PC-3 (cell line): Measurements from ENCODE around the gene MED12L. TPM values are rescaled to one million over a fixed set of nuclear protein-coding genes. Genes with fewer than 3 reads are reported as not detected.

Source experiments
- ATAC-seq: fragments of 200-7000 bp; cut with Tn5 transposase; 2 replicates; pipeline ENCODE4 v1.9.1; 2020; ENCODE audit warnings: mild to moderate bottlenecking, moderate library complexity
- BruUV-seq: library from RNA; stranded (reverse); fragments of 400-500 nt; replicated peaks from 2 replicates; lab custom pipeline; 2021; lab: Mats Ljungman, UMichigan
- CTCF ChIA-PET: fragments of 300-600 bp; sonication (Branson Sonifier 250); formaldehyde crosslinking; loops from one replicate; lab custom pipeline; 2022; ENCODE audit warnings: antibody characterized with exemption; lab: Charles Lee
- POLR2A ChIA-PET: fragments of 300-600 bp; sonication (Branson Sonifier 250); formaldehyde crosslinking; loops from one replicate; lab custom pipeline; 2022; ENCODE audit warnings: antibody characterized with exemption; ENCODE audit not compliant: unreplicated experiment; lab: Charles Lee
- DNase-seq: peaks from one replicate; pipeline ENCODE4 v3.0.0-alpha.2; 2015
- H2AFZ ChIP-seq: fragments of 300-600 bp; sonication (generic); 2 replicates; pipeline ENCODE4 v1.6.0; 2016; ENCODE audit warnings: antibody characterized with exemption, low read length
- H3F3A ChIP-seq: fragments of 300-600 bp; sonication (generic); one replicate; pipeline ENCODE4 v1.6.0; 2017; ENCODE audit warnings: antibody characterized with exemption, low read length, control low read depth, mild to moderate bottlenecking; ENCODE audit not compliant: unreplicated experiment
- H3K27ac ChIP-seq: fragments of 300-600 bp; sonication (generic); 2 replicates; pipeline ENCODE4 v1.5.1; 2016; ENCODE audit warnings: mild to moderate bottlenecking, low read length
- H3K27me3 ChIP-seq: fragments of 300-600 bp; sonication (generic); 2 replicates; pipeline ENCODE4 v1.6.1; 2016; ENCODE audit warnings: low read length, mixed read lengths
- H3K36me3 ChIP-seq: fragments of 300-600 bp; sonication (generic); 2 replicates; pipeline ENCODE4 v1.6.1; 2016; ENCODE audit warnings: low read depth, mixed run types, low read length, mixed read lengths
- H3K4me1 ChIP-seq: fragments of 300-600 bp; sonication (generic); 2 replicates; pipeline ENCODE4 v1.5.1; 2016; ENCODE audit warnings: low read length; ENCODE audit not compliant: insufficient read depth
- H3K4me2 ChIP-seq: fragments of 300-600 bp; sonication (generic); 2 replicates; pipeline ENCODE4 v1.6.0; 2016; ENCODE audit warnings: low read length
- H3K4me3 ChIP-seq: fragments of 300-600 bp; sonication (generic); 2 replicates; pipeline ENCODE4 v1.5.1; 2016; ENCODE audit warnings: mild to moderate bottlenecking, low read length, mixed read lengths
- H3K79me2 ChIP-seq: fragments of 300-600 bp; sonication (generic); 2 replicates; pipeline ENCODE4 v1.6.1; 2017; ENCODE audit warnings: low read length, mixed read lengths
- H3K9ac ChIP-seq: fragments of 300-600 bp; sonication (generic); 2 replicates; pipeline ENCODE4 v1.6.0; 2016; ENCODE audit warnings: mild to moderate bottlenecking, low read length
- H3K9me2 ChIP-seq: fragments of 300-600 bp; sonication (generic); replicated peaks from 2 replicates; pipeline ENCODE4 v1.6.1; 2016; ENCODE audit warnings: mixed run types, low read length, mixed read lengths
- H3K9me3 ChIP-seq: fragments of 300-600 bp; sonication (generic); 2 replicates; pipeline ENCODE4 v1.6.1; 2016; ENCODE audit warnings: low read length, mixed read lengths
- H4K20me1 ChIP-seq: fragments of 300-600 bp; sonication (generic); 2 replicates; pipeline ENCODE4 v1.6.1; 2016; ENCODE audit warnings: low read length, mixed read lengths
- EZH2 ChIP-seq: fragments of 300-600 bp; sonication (generic); IDR thresholded peaks from one replicate; pipeline ENCODE4 v1.6.1; 2017; ENCODE audit warnings: antibody characterized with exemption, mild to moderate bottlenecking, low read length; ENCODE audit not compliant: unreplicated experiment
- EZH2phosphoT487 ChIP-seq: fragments of 300-600 bp; sonication (generic); IDR thresholded peaks from 2 replicates; pipeline ENCODE4 v1.6.1; 2018; ENCODE audit warnings: mild to moderate bottlenecking, antibody characterized with exemption, low read length, borderline replicate concordance
- intact Hi-C: fragments of 100-400 bp; cut with micrococcal nuclease; formaldehyde crosslinking; loops from 2 replicates; pipeline ENCODE4 v1.9.0; 2023
- total RNA-seq: library from RNA; depleted of rRNA; stranded (reverse); fragments of >200 nt; gene quantifications from 2 replicates; pipeline ENCODE4 v1.2.3, GENCODE V29; 2014
- TF ChIP-seq, protein P1 (sequence below): fragments of 300-600 bp; sonication (generic); conservative IDR thresholded peaks from 2 replicates; pipeline ENCODE4 v1.5.1; 2017; ENCODE audit warnings: antibody characterized with exemption, low read depth, mild to moderate bottlenecking, low read length

The MED12L gene
- total RNA-seq, 1 experiment from 2014 or later: 0.55 TPM

DNA sequence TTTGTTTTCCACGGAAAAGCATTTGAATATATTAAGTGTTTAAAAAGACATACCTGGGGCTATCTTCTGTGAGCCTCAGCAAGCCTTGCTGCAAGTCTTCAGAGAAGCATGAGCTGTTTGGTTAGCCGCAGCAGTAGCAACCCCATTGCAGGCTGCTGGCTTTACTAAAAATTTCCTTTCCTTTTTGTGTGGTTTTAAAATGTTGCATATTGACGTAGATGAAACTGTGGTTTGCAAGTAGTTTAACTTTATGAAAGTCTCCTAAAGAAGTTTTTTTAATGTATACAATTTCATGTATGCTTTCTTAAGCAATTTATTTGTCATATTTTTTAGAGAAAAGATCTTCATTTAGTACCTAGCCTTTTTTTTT is 117.6 kb downstream of the MED12L start, which contains the start of gene GPR171:
Gene GPR171, minus strand, starts transcription at position 166 of the 370 bp plus-strand sequence. CDS start 3,830 bp downstream, outside the sequence.
- ATAC-seq (no peak), DNase-seq (no peak)
- Histone ChIP-seq H3K36me3 (no peaks in the 10 kb centered on the region), H4K20me1 (no peaks in the 10 kb centered on the region), H3K9me2 (no peaks in the 10 kb centered on the region), H3K79me2 (no peaks in the 10 kb centered on the region), H3K4me1 (no peaks in the 10 kb centered on the region), H3K27me3 (no peaks in the 10 kb centered on the region), H3K4me3 (no peak within 1 kb of the TSS), H2AFZ (no peak within 1 kb of the TSS), H3K27ac (no peak within 1 kb of the TSS), H3K4me2 (no peak within 1 kb of the TSS), H3K9ac (no peak within 1 kb of the TSS), H3K9me3 (no peaks in the 10 kb centered on the region), H3F3A (no peaks in the 10 kb centered on the region)
- BruUV-seq: no TSS peak
- POLR2A ChIA-PET: interaction anchor here (0.6 kb wide), 1 partner anchor 16 kb away, joined by 3 read pairs; no protein-coding TSS in a partner anchor
- TF ChIP-seq EZH2 (no peak), EZH2phosphoT487 (no peak)
- TF ChIP-seq, protein P1, sequence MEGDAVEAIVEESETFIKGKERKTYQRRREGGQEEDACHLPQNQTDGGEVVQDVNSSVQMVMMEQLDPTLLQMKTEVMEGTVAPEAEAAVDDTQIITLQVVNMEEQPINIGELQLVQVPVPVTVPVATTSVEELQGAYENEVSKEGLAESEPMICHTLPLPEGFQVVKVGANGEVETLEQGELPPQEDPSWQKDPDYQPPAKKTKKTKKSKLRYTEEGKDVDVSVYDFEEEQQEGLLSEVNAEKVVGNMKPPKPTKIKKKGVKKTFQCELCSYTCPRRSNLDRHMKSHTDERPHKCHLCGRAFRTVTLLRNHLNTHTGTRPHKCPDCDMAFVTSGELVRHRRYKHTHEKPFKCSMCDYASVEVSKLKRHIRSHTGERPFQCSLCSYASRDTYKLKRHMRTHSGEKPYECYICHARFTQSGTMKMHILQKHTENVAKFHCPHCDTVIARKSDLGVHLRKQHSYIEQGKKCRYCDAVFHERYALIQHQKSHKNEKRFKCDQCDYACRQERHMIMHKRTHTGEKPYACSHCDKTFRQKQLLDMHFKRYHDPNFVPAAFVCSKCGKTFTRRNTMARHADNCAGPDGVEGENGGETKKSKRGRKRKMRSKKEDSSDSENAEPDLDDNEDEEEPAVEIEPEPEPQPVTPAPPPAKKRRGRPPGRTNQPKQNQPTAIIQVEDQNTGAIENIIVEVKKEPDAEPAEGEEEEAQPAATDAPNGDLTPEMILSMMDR: no peak
- intact Hi-C loops: no loop called here
- CTCF ChIA-PET: no interaction called here

DNA sequence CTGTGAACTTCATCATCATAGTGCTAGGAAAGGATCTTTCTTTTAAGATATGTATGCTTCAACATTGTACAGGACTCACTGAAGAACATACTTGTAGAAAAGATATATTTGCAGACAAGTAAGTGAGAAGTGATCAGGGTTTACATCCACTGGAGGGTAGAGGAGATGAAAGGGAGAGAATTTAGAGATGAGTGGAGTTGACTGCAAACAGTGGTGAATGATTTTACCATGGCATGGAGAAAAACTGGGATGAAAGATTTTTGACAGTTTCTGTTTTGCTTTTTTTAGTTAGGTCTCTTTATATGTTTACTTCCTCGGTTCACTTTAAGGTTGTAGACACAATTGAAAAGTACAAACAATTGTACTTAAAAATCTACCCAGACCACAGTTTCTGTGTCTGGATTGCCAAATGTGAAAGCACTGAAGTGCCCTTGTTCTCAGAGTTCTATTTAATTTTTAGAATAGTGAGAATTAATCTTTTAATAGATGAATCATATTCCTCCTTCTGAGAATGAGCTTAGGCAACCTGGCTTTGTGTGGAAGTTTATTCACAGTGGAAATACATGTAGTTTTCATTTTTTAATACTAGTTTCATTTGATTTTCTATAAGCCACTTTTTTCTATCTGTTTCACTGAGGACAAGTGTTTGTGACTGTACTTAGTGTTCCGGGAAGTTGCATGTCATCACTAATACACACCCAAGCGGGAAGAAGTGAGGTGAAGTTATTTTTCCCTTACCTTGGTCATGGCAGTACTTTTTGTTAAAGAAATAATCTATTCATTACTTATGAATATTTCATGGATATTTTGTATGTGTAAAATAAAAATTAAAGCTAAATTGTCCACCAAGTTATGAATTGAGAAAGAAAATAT is 119.3 kb downstream of the MED12L start:
- Histone ChIP-seq H3K4me1 (no peaks in the 10 kb centered on the region), H3K27me3 (no peaks in the 10 kb centered on the region), H3K36me3 (no peaks in the 10 kb centered on the region), H3F3A (no peaks in the 10 kb centered on the region), H3K9me3 (no peaks in the 10 kb centered on the region), H3K4me2 (no peak overlapping the region), H3K9ac (no peak overlapping the region), H2AFZ (no peak overlapping the region), H4K20me1 (no peaks in the 10 kb centered on the region), H3K9me2 (no peaks in the 10 kb centered on the region), H3K4me3 (no peak overlapping the region), H3K79me2 (no peaks in the 10 kb centered on the region), H3K27ac (no peak overlapping the region)
- intact Hi-C loops: no loop called here
- no peak for TF ChIP-seq EZH2
- TF ChIP-seq, protein P1: no peak
- TF ChIP-seq EZH2phosphoT487: no peak
- CTCF ChIA-PET: no interaction called here
- BruUV-seq: no TSS peak
- no peak for DNase-seq
- no peak for ATAC-seq
- POLR2A ChIA-PET: no interaction called here

DNA sequence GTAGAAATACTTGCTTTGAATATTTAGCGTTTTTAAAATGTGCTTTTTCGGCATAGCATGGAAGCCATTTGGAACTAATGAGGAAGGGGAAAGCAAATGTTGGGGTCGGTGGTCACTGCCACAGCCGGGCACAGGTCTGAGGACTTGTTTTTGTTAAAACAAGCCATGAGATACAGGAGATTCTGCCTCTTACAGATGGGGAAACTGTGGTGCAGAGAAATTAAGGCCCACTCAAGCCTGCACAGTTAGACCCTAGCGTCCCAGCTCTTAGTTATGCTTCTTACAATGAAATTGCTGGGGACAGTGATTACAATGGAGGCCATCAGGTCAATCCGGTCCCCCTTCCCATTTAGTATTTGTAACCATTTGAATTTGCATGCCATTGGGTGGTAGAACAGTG is 120.0 kb downstream of the MED12L start:
- Histone ChIP-seq H3K27ac (no peak overlapping the region), H3K9me2 (no peaks in the 10 kb centered on the region), H3K27me3 (no peaks in the 10 kb centered on the region), H2AFZ (no peak overlapping the region), H3K9ac (no peak overlapping the region), H3K4me2 (no peak overlapping the region), H3F3A (no peaks in the 10 kb centered on the region), H4K20me1 (no peaks in the 10 kb centered on the region), H3K4me3 (no peak overlapping the region), H3K9me3 (no peaks in the 10 kb centered on the region), H3K4me1 (no peaks in the 10 kb centered on the region), H3K36me3 (no peaks in the 10 kb centered on the region), H3K79me2 (no peaks in the 10 kb centered on the region)
- intact Hi-C loops: no loop called here
- CTCF ChIA-PET: no interaction called here
- BruUV-seq: no TSS peak
- TF ChIP-seq EZH2 (no peak), EZH2phosphoT487 (no peak)
- TF ChIP-seq, protein P1: no peak
- DNase-seq (no peak), ATAC-seq (no peak)
- POLR2A ChIA-PET: no interaction called here
